ENCODE results near the gene PER2. TPM values are rescaled to one million over a fixed set of nuclear protein-coding genes. Genes with fewer than 3 reads are reported as not detected.

The PER2 gene
- total and polyA plus RNA-seq, 2 of the 13 experiments (the other 11 are each of a cell fraction or from before 2014, with no cell fraction given) = 5.1 to 9.4 TPM

DNA sequence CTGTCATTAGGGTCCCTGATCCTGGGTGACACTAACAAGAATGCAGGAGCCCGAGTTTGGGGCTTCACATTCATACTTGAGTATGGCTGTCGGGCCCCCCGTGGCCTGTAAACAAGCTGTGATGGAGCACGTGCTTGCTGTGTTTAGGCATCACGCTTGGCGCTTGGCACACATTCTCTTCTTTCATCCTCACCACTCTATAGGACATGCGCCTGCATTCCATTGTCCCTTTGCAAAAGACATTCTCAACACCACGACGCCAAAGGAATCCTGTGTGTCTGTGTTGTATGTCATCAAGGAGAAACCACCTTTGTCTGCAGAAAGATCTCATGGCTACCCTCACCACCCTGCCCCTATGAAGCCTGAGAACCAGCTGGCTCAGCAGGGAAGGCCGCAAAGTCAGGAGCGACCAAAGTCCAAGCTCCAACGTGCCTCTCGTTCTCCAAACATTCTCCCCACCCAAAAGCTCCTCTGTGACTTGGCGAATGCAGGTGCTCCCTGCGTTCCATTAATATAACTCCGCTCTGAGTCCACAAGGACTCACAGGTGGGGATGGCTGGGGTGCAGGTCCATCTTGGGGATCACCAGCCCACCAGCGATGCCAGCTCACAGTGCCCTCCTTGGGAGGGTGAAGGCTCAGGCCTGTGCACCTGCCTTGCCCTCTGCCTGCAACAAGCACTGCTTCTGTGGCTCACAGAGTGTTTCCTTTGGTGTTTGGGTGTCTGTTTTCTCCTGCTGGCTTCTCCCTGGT lies 6.2 kb upstream of the PER2 start (continued):
- TF ChIP-seq ZNF510 (CRISPR knock-in tag; IDR thresholded peaks at IDR 0.05; ENCODE audit: low read depth) (no peak), TFE3 (CRISPR knock-in tag; IDR thresholded peaks at IDR 0.05) (peak; percentile 54; the same call in 1 of the 2 replicates), ZNF253 (CRISPR knock-in tag; IDR thresholded peaks at IDR 0.05; ENCODE audit: borderline replicate concordance) (no peak; the same call in 1 of the 2 replicates), ZNF446 (CRISPR knock-in tag; IDR thresholded peaks at IDR 0.05) (no peak; the same call in 1 of the 2 replicates), ZNF20 (CRISPR knock-in tag; IDR thresholded peaks at IDR 0.05) (no peak), GTF3A (CRISPR knock-in tag; conservative IDR thresholded peaks at IDR 0.05) (no peak), PPARG (CRISPR knock-in tag; conservative IDR thresholded peaks at IDR 0.05) (no peak; the same call in 1 of the 2 replicates), CAMTA2 (CRISPR knock-in tag; IDR thresholded peaks at IDR 0.05; ENCODE audit: borderline replicate concordance) (no peak), HOXA7 (CRISPR knock-in tag; IDR thresholded peaks at IDR 0.05) (no peak), CBX1 (IDR thresholded peaks at IDR 0.05; ENCODE audit: low read depth) (no peak), ZFP36L2 (CRISPR knock-in tag; IDR thresholded peaks at IDR 0.05) (no peak), SMYD3 (CRISPR knock-in tag; IDR thresholded peaks at IDR 0.05) (no peak), ZNF10 (CRISPR knock-in tag; IDR thresholded peaks at IDR 0.05; ENCODE audit: borderline replicate concordance, low read depth) (no peak), ADNP (CRISPR knock-in tag; IDR thresholded peaks at IDR 0.05) (no peak)
- TF ChIP-seq, protein P1, sequence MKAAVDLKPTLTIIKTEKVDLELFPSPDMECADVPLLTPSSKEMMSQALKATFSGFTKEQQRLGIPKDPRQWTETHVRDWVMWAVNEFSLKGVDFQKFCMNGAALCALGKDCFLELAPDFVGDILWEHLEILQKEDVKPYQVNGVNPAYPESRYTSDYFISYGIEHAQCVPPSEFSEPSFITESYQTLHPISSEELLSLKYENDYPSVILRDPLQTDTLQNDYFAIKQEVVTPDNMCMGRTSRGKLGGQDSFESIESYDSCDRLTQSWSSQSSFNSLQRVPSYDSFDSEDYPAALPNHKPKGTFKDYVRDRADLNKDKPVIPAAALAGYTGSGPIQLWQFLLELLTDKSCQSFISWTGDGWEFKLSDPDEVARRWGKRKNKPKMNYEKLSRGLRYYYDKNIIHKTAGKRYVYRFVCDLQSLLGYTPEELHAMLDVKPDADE (CRISPR knock-in tag; IDR thresholded peaks at IDR 0.05) = no peak
- TF ChIP-seq, protein P2, sequence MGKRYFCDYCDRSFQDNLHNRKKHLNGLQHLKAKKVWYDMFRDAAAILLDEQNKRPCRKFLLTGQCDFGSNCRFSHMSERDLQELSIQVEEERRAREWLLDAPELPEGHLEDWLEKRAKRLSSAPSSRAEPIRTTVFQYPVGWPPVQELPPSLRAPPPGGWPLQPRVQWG (CRISPR knock-in tag; IDR thresholded peaks at IDR 0.05; ENCODE audit: borderline replicate concordance, low read depth) = no peak
- TF ChIP-seq, protein P3, sequence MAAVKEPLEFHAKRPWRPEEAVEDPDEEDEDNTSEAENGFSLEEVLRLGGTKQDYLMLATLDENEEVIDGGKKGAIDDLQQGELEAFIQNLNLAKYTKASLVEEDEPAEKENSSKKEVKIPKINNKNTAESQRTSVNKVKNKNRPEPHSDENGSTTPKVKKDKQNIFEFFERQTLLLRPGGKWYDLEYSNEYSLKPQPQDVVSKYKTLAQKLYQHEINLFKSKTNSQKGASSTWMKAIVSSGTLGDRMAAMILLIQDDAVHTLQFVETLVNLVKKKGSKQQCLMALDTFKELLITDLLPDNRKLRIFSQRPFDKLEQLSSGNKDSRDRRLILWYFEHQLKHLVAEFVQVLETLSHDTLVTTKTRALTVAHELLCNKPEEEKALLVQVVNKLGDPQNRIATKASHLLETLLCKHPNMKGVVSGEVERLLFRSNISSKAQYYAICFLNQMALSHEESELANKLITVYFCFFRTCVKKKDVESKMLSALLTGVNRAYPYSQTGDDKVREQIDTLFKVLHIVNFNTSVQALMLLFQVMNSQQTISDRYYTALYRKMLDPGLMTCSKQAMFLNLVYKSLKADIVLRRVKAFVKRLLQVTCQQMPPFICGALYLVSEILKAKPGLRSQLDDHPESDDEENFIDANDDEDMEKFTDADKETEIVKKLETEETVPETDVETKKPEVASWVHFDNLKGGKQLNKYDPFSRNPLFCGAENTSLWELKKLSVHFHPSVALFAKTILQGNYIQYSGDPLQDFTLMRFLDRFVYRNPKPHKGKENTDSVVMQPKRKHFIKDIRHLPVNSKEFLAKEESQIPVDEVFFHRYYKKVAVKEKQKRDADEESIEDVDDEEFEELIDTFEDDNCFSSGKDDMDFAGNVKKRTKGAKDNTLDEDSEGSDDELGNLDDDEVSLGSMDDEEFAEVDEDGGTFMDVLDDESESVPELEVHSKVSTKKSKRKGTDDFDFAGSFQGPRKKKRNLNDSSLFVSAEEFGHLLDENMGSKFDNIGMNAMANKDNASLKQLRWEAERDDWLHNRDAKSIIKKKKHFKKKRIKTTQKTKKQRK (IDR thresholded peaks at IDR 0.05; ENCODE audit: low read length) = no peak
- TF ChIP-seq, protein P4, sequence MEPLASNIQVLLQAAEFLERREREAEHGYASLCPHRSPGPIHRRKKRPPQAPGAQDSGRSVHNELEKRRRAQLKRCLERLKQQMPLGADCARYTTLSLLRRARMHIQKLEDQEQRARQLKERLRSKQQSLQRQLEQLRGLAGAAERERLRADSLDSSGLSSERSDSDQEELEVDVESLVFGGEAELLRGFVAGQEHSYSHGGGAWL (CRISPR knock-in tag; IDR thresholded peaks at IDR 0.05) = no peak
